Measurements from ENCODE around the gene SYCN. TPM values are rescaled to one million over a fixed set of nuclear protein-coding genes. Genes with fewer than 3 reads are reported as not detected.

SYCN gene
- total and polyA plus RNA-seq, 9 donors = 1.2 to 2.4 TPM; not detected in 7

DNA sequence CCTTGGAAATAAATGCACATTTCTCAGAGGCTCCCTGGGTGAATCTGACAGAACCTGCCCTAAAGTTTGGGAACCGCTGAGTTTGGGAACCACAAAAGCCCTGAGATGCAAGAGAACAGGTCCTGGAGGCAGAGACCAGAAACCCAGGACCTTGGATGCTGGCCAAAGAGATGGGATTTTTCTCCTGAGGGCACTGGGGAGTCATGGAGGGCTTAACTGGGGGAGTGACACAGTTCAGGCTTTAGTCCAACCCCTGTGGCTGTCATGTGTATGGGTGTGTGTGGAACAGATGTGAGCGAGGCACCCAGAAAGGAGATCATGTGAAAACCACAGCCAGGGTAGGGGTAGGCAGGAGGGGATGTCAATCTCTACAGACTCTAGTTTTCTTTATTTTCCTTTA is 11.2 kb downstream of the SYCN start:
- peaks cover 4% of the 10 kb centered on the region for H3K4me1 ChIP-seq (ENCODE audit: insufficient read depth)
- intact Hi-C loops (cut with DNase I) = no loop called here
- H3K4me3 ChIP-seq = no peak overlapping the region
- no peaks in the 10 kb centered on the region for H3K27me3 ChIP-seq
- TF ChIP-seq, protein P1, sequence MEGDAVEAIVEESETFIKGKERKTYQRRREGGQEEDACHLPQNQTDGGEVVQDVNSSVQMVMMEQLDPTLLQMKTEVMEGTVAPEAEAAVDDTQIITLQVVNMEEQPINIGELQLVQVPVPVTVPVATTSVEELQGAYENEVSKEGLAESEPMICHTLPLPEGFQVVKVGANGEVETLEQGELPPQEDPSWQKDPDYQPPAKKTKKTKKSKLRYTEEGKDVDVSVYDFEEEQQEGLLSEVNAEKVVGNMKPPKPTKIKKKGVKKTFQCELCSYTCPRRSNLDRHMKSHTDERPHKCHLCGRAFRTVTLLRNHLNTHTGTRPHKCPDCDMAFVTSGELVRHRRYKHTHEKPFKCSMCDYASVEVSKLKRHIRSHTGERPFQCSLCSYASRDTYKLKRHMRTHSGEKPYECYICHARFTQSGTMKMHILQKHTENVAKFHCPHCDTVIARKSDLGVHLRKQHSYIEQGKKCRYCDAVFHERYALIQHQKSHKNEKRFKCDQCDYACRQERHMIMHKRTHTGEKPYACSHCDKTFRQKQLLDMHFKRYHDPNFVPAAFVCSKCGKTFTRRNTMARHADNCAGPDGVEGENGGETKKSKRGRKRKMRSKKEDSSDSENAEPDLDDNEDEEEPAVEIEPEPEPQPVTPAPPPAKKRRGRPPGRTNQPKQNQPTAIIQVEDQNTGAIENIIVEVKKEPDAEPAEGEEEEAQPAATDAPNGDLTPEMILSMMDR (IDR thresholded peaks at IDR 0.05) = no peak
- no peak for TF ChIP-seq POLR2A (IDR thresholded peaks at IDR 0.05)
- TF ChIP-seq EP300 (IDR thresholded peaks at IDR 0.05) = no peak
- H3K9me3 ChIP-seq = no peaks in the 10 kb centered on the region
- no peak overlapping the region for H3K27ac ChIP-seq
- 73 to 88% (median 81%) methylated on average over 2 of the region's 2 CpGs for WGBS, 3 donors
- no peak for DNase-seq
- no peaks in the 10 kb centered on the region for H3K36me3 ChIP-seq

DNA sequence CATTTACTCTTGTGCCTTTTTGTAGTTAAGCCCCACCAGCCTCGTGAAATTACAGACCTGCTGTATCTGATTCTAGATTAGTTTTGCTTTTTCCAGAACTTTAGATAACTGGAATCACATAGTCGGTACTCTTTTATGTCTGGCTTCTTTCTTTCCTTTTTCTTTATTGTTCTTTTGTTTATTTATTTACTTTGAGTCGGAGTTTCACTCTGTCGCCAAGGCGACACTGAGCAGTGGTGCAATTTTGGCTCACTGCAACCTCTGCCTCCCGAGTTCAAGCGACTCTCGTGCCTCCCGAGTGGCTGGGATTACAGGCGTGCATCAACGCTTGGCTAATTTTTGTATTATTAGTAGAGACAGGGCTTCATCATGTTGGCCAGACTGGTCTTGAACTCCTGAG is 13.3 kb downstream of the SYCN start:
- TF ChIP-seq EP300 (IDR thresholded peaks at IDR 0.05) (no peak), POLR2A (IDR thresholded peaks at IDR 0.05) (no peak)
- TF ChIP-seq, protein P1 (IDR thresholded peaks at IDR 0.05) = no peak
- no peak for DNase-seq
- H3K27me3 ChIP-seq = no peaks in the 10 kb centered on the region
- H3K27ac ChIP-seq = no peak overlapping the region
- H3K9me3 ChIP-seq = no peaks in the 10 kb centered on the region
- H3K4me3 ChIP-seq = no peak overlapping the region
- H3K4me1 ChIP-seq (ENCODE audit: insufficient read depth) = no peaks in the 10 kb centered on the region
- intact Hi-C loops (cut with DNase I) = no loop called here
- WGBS, 3 donors = 37 to 41% (median 39%) methylated on average over 11 of the region's 11 CpGs
- no peaks in the 10 kb centered on the region for H3K36me3 ChIP-seq

DNA sequence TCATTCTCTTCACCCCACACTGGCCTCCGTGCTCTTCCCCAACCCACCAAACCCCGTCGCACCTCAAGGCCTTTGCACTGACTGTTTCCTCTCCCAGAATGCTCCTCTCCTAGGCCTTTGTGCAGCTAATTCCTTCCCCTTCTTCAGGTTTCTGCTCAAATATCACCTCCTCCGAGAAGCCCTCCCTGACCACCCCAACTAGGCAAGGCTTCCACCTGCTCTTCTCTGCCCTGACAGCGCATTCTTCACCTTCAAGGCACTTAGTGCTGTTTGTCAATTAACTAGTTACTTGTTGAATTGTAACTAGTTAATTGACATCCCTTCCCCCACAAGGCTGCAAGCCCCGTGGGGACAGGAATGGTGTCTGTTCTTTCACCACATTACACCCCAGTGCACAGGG is 15.1 kb downstream of the SYCN start:
- Histone ChIP-seq H3K27ac (no peak overlapping the region), H3K4me3 (no peak overlapping the region), H3K36me3 (no peaks in the 10 kb centered on the region), H3K4me1 (ENCODE audit: insufficient read depth) (no peaks in the 10 kb centered on the region), H3K27me3 (no peaks in the 10 kb centered on the region), H3K9me3 (no peaks in the 10 kb centered on the region)
- 62 to 67% (median 63%) methylated on average over 6 of the region's 6 CpGs for WGBS, 3 donors
- TF ChIP-seq EP300 (IDR thresholded peaks at IDR 0.05) (no peak), POLR2A (IDR thresholded peaks at IDR 0.05) (no peak)
- TF ChIP-seq, protein P1 (IDR thresholded peaks at IDR 0.05) = no peak
- intact Hi-C loops (cut with DNase I) = loop anchor here in 3 of 4 donors (5.0 kb wide), 2 partner anchors 67 to 72 kb away; no protein-coding TSS in a partner anchor
- no peak for DNase-seq

DNA sequence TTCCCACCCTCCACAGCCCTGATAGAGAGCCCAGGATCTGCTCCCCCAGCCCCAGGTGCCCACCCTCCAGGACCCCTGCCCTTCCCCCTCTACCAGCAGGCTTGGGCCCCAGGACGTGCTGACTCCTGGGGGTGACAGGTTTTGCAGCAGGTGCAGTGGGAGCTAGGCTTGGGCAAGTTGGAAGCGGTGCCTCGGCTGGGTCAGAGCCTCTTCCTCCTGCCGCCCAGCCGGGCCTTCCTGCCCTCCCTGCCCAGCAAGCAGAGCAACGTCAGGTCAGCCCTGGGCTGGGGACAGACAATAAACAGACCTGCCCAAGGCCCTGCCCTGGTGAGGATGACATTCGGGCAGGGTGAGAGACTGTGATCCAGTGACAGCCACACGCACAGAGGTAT is 16.5 kb downstream of the SYCN start:
- DNase-seq = no peak
- intact Hi-C loops (cut with DNase I) = loop anchor here in 3 of 4 donors (5.0 kb wide), 2 partner anchors 65 to 70 kb away; no protein-coding TSS in a partner anchor
- Histone ChIP-seq H3K9me3 (no peaks in the 10 kb centered on the region), H3K4me3 (no peak overlapping the region), H3K27me3 (no peaks in the 10 kb centered on the region), H3K4me1 (ENCODE audit: insufficient read depth) (no peaks in the 10 kb centered on the region), H3K36me3 (no peaks in the 10 kb centered on the region), H3K27ac (no peak overlapping the region)
- WGBS, 3 donors = 43 to 52% (median 47%) methylated on average over 8 of the region's 8 CpGs
- TF ChIP-seq, protein P1 (IDR thresholded peaks at IDR 0.05) = no peak
- TF ChIP-seq POLR2A (IDR thresholded peaks at IDR 0.05) = no peak
- TF ChIP-seq EP300 (IDR thresholded peaks at IDR 0.05) = no peak

All from ovary (tissue), 9 donors.